HG02840 (cell line): ENCODE data around the gene SORT1.

Experiments
- ATAC-seq: cut with Tn5 transposase; IDR thresholded peaks from one replicate; pipeline ENCODE4 v1.9.1; 2021; ENCODE audit warnings: mild to moderate bottlenecking, moderate library complexity, moderate number of reproducible peaks; ENCODE audit not compliant: unreplicated experiment, low FRiP score

SORT1 gene

GRCh38 chr1:109263597-109264378 lies 133.9 kb downstream of the SORT1 start:
- ATAC-seq, result no peak

- ATAC-seq, result no peak
Measured at GRCh38 chr1:109263234-109263596, 134.5 kb downstream of the SORT1 start.

GRCh38 chr1:109262231-109263055 lies 135.3 kb downstream of the SORT1 start:
- ATAC-seq, result no peak

- no peak for ATAC-seq
Measured at GRCh38 chr1:109261578-109261977, 136.1 kb downstream of the SORT1 start.

- no peak for ATAC-seq
Measured at GRCh38 chr1:109261006-109261405, 136.7 kb downstream of the SORT1 start.

- ATAC-seq, result no peak
Measured at GRCh38 chr1:109259674-109260557, 137.8 kb downstream of the SORT1 start.
